Measurements from ENCODE around the gene MPO. TPM values are rescaled to one million over a fixed set of nuclear protein-coding genes. Genes with fewer than 3 reads are reported as not detected.

MPO gene
- total and polyA plus RNA-seq, 9 of the 15 experiments (the other 6 are each of a cell fraction or from before 2014, with no cell fraction given): 0.04 to 0.47 (median 0.39) TPM; not detected in 6

DNA sequence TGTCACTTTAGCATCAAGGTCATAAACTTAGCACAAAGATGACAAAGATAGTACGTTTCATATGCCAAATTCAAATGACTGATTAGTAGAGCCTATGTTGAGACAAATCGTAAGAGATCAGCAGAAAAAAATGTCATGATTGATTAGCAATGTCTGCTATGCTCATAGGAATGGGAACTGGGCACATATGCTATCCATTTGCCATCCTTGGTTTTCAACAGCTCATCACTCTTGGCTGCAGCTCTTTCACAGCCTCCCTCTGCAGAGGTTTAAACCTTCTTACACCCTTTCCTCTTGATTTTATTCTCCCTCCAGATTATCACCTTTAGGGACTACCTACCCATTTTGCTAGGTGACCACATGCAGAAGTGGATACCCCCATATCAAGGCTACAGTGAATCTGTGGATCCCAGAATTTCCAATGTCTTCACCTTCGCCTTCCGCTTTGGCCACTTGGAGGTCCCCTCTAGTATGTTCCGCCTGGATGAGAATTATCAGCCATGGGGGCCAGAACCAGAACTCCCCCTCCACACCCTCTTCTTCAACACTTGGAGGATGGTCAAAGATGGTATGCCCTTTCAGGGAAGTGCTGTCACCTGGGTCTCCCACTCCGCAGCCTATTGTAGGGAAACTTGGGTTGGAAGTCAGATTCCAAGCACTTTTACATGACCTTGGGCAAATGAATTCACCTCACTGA is 16.2 kb downstream of the MPO start:
- H3K9me3 ChIP-seq (replicated peaks; ENCODE audit: control insufficient read depth, insufficient read depth, low read depth, low read length): no peaks in the 10 kb centered on the region
- H3K36me3 ChIP-seq (ENCODE audit: control insufficient read depth, insufficient read depth, low read length): no peaks in the 10 kb centered on the region
- FAIRE-seq: no peak
- peaks cover 38 to 62% of the 10 kb centered on the region in 2 experiments for H3K27me3 ChIP-seq (ENCODE audit: control insufficient read depth in 2 of 2, insufficient read depth in 2 of 2, low read length in 2 of 2)
- ChIA-PET POLR2A (interaction anchor here (1.4 kb wide), 1 partner anchor 15 kb away, joined by 6 read pairs; no protein-coding TSS in a partner anchor), CTCF (ENCODE audit: low intra/inter-chr PET ratio) (interaction anchor here (0.7 kb wide), 1 partner anchor 39 kb away, joined by 3 read pairs; no protein-coding TSS in a partner anchor)
- H3K27ac ChIP-seq (ENCODE audit: extremely low read depth, low read depth, low read length): no peak overlapping the region
- 6% methylated on average over 6 of the region's 6 CpGs for WGBS (ENCODE audit: insufficient coverage, low coverage, missing lambda C conversion rate)
- no peak overlapping the region for H3K4me3 ChIP-seq
- no TSS peak for BruUV-seq (replicated peaks)
- in situ Hi-C loops (cut with MboI) (no loop called here), intact Hi-C loops (cut with micrococcal nuclease) (no loop called here)
- H3K79me2 ChIP-seq (ENCODE audit: control insufficient read depth, insufficient read depth, low read length): no peaks in the 10 kb centered on the region
- no peak overlapping the region for H3K4me2 ChIP-seq (ENCODE audit: insufficient read depth, low read length)
- H3K4me1 ChIP-seq (replicated peaks in 1 of 2; ENCODE audit: control insufficient read depth in 2 of 2, insufficient read depth in 2 of 2, low read length in 2 of 2): no peaks in the 10 kb centered on the region
- H3K9ac ChIP-seq (ENCODE audit: insufficient read depth in 1 of 2, low read depth in 2 of 2, low read length in 2 of 2): no peak overlapping the region
- H3K9me1 ChIP-seq (ENCODE audit: control insufficient read depth, insufficient read depth, low read length): no peaks in the 10 kb centered on the region
- TF ChIP-seq PBX2 (CRISPR knock-in tag; IDR thresholded peaks at IDR 0.05; ENCODE audit: low read depth): no peak
- TF ChIP-seq PBX2 (tag; conservative IDR thresholded peaks at IDR 0.05; ENCODE audit: low read depth): 0 out of 2 replicates have a peak, but pooled peaks have one; percentile 28
- no peak for TF ChIP-seq TAF15 (IDR thresholded peaks at IDR 0.05; ENCODE audit: low read depth, low read length)
- no peak for TF ChIP-seq MTA3 (IDR thresholded peaks at IDR 0.05; ENCODE audit: borderline replicate concordance)
- no peak for TF ChIP-seq HNRNPL (IDR thresholded peaks at IDR 0.05; ENCODE audit: low read depth, low read length)
- TF ChIP-seq ZNF75A (CRISPR knock-in tag; IDR thresholded peaks at IDR 0.05): no peak
- TF ChIP-seq GTF2B (IDR thresholded peaks at IDR 0.05; ENCODE audit: extremely low read depth, insufficient read length): no peak
- no peak for TF ChIP-seq ZNF778 (CRISPR knock-in tag; IDR thresholded peaks at IDR 0.05)
- no peak for ATAC-seq
- no peaks in the 10 kb centered on the region for H4K20me1 ChIP-seq (replicated peaks; ENCODE audit: control insufficient read depth, insufficient read depth, low read length)
- no peak overlapping the region for H2AFZ ChIP-seq (ENCODE audit: low read depth, low read length)
- no peak for DNase-seq (ENCODE audit: extremely low read depth in 1 of 4, low spot score in 3 of 4)
